ENCODE results near the gene DCTN4. TPM values are rescaled to one million over a fixed set of nuclear protein-coding genes. Genes with fewer than 3 reads are reported as not detected.

DCTN4 gene
- total and polyA plus RNA-seq, 9 of the 15 experiments (the other 6 are each of a cell fraction or from before 2014, with no cell fraction given): 20.4 to 64.9 (median 49.9) TPM

GRCh38 chr5:150801117-150801927 is 42.5 kb upstream of the DCTN4 start (continued):
- TF ChIP-seq PHF21A (IDR thresholded peaks at IDR 0.05; ENCODE audit: borderline replicate concordance, low read depth): no peak; the same call in 1 of the 2 replicates
- no peak for TF ChIP-seq CGGBP1 (CRISPR knock-in tag; IDR thresholded peaks at IDR 0.05)
- no peak for TF ChIP-seq EHMT2 (IDR thresholded peaks at IDR 0.05)
- no peak for TF ChIP-seq HNRNPUL1 (IDR thresholded peaks at IDR 0.05; ENCODE audit: low read length)
- no peak for TF ChIP-seq KLF16 (IDR thresholded peaks at IDR 0.05)
- no peak for TF ChIP-seq STAG1 (CRISPR knock-in tag; IDR thresholded peaks at IDR 0.05; ENCODE audit: borderline replicate concordance)
- no peak for TF ChIP-seq TAF9B (IDR thresholded peaks at IDR 0.05; ENCODE audit: partially characterized antibody)
- TF ChIP-seq REST (IDR thresholded peaks at IDR 0.05; ENCODE audit: borderline replicate concordance): no peak; the same call in 1 of the 2 replicates
- no peak for TF ChIP-seq REST (CRISPR knock-in tag; IDR thresholded peaks at IDR 0.05; ENCODE audit: low read depth)
- TF ChIP-seq GATA2 (CRISPR knock-in tag; IDR thresholded peaks at IDR 0.05): no peak
- TF ChIP-seq CEBPB (tag; IDR thresholded peaks at IDR 0.05): peak; percentile 19; the same call in 1 of the 2 replicates
- no peak for TF ChIP-seq NCOA2 (IDR thresholded peaks at IDR 0.05; ENCODE audit: partially characterized antibody in 2 of 2)
- TF ChIP-seq GTF2F1 (IDR thresholded peaks at IDR 0.05; ENCODE audit: low read depth, low read length): no peak
- no peak for TF ChIP-seq CBX5 (IDR thresholded peaks at IDR 0.05; ENCODE audit: borderline replicate concordance, low read depth)
- no peak for TF ChIP-seq BRF1 (IDR thresholded peaks at IDR 0.05; ENCODE audit: borderline replicate concordance, extremely low read depth, insufficient read length)
- no peak for TF ChIP-seq RCOR1 (IDR thresholded peaks at IDR 0.05; ENCODE audit: borderline replicate concordance in 1 of 2, low read depth in 2 of 2, low read length in 2 of 2)
- no peak for TF ChIP-seq UBTF (IDR thresholded peaks at IDR 0.05; ENCODE audit: borderline replicate concordance in 1 of 2, low read depth in 2 of 2, low read length in 2 of 2)
- no peak for TF ChIP-seq FUS (optimal IDR thresholded peaks at IDR 0.05; ENCODE audit: low read depth, low read length)
